ENCODE data around the gene CC2D2A.
"Not testable (repeated sequence)": the region's sequence is repeated elsewhere in the genome, so short reads cannot be mapped to it uniquely, and the experiment has no call there.

Gene CC2D2A

DNA sequence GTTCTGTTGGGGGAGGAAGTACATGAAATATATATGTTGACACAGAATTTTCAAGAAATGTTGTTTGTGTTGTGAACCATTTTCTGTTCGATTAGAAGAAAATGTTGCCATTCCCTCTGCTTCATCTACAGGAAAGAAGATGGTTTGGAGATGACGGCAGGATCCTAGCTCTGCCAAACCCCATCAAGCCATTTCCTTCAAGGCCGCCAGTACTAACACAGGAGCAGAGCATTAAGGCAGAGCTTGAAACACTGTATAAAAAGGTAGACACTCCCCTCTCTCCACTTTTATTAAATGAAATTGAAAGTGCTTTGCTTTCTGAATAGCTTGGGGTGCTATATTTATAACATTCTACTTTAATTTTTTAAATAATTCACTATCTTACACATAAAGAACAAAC, 46.8 kb downstream of the CC2D2A start:
- no peak for DNase-seq (ENCODE audit: low spot score)

DNA sequence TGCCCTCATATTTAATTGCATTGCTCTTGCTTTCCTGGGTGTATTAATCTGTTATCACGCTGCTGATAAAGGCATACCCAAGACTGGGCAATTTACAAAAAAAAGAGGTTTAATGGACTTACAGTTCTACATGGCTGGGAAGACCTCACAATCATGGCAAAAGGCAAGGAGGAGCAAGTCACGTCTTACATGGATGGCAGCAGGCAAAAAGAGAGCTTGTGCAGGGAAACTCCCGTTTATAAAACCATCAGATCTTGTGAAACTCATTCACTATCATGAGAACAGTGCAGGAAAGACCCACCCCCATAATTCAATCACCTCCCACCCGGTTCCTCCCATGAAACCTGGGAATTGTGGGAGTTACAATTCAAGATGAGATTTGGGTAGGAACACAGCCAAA, 48.0 kb downstream of the CC2D2A start:
- DNase-seq (ENCODE audit: low spot score): not testable (repeated sequence)

- DNase-seq (ENCODE audit: low spot score): no peak
Measured at GRCh38 chr4:15521442-15522039, 51.9 kb downstream of the CC2D2A start.

DNA sequence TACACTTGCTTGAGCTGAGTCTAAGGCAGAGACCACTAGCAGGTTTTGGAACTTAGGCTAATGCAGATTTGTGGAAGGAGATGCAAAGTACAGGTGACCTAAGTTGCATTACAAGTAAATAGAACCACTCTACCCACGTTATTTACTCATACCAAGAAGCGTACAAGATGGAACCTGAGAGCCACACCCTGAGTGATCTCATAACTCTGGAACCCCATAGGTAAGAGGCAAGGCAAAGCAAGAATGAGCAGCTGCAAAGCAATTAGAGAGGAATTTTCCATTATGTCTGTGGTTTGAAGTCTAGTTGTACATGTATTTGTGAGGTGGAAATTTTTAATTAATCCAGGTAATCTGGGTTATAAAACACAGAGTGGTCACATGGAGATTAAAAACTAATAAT, 55.4 kb downstream of the CC2D2A start:
- no peak for DNase-seq (ENCODE audit: low spot score)

GRCh38 chr4:15526924-15527592, 57.4 kb downstream of the CC2D2A start:
- DNase-seq (ENCODE audit: low spot score): no peak

DNA sequence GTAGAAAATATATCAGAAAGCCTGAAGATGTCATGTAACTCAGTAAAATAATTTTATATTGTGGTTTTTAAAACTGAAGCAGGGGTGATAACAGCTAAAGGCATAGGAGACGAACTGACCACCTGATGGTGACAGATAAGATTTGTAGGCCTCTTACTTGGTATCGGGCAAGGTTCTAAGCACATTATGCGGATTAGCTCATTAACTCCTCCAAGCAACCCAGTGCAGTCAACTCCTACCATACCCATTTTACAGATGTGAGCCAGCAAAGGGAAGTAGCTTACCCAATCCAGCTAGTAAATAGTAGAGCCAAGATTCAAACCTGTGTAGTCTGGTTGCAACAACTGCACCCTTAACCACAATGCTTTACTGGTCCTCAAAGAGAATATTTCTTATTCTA, 62.1 kb downstream of the CC2D2A start:
- DNase-seq (ENCODE audit: low spot score): no peak

DNA sequence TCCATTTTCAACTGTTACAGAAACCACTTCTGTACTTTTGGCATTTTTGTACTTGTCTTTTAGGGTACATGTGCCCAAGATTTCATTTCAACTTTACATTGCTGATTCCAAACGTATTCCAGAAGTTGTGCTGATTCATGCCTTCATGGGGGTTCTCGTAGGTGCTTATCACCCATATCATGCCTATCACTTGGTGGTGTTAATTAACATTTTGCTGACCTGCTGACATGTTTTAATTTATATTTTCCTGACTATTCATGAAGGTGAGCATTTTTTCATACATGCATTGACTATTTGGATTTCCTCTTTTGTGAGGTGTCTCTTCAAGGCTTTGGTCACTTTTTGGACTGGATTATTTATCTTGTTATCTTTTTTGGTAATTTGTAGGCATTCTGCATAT, 64.1 kb downstream of the CC2D2A start:
- DNase-seq (ENCODE audit: low spot score): no peak

- no peak for DNase-seq (ENCODE audit: low spot score)
Measured at GRCh38 chr4:15535599-15535998, 65.9 kb downstream of the CC2D2A start.

GRCh38 chr4:15536552-15537499, 67.1 kb downstream of the CC2D2A start:
- DNase-seq (ENCODE audit: low spot score): no peak

DNA sequence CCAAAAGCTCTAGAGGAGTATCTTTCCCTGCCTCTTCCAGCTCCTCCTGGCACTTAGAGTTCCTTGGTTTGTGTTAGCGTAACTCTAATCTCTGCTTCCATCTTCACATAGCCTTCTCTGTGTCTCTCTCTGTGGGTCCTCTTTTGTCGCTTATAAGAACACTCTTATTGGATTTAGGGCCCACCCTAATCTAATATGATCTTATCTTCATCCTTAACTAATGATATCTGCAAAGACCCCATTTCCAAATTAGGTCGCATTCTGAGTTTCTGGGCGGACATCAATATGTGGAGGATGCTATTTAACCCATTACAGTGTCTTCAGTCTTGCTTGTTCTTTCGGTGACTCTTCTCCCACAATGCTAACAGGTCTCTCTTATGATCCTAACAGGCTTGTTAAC, 72.3 kb downstream of the CC2D2A start:
- DNase-seq (ENCODE audit: low spot score): no peak

GRCh38 chr4:15542760-15543159, 73.1 kb downstream of the CC2D2A start:
- no peak for DNase-seq (ENCODE audit: low spot score)

GRCh38 chr4:15543537-15544247, 74.0 kb downstream of the CC2D2A start:
- DNase-seq (ENCODE audit: low spot score): no peak

GRCh38 chr4:15544248-15544729, 74.6 kb downstream of the CC2D2A start:
- no peak for DNase-seq (ENCODE audit: low spot score)

DNA sequence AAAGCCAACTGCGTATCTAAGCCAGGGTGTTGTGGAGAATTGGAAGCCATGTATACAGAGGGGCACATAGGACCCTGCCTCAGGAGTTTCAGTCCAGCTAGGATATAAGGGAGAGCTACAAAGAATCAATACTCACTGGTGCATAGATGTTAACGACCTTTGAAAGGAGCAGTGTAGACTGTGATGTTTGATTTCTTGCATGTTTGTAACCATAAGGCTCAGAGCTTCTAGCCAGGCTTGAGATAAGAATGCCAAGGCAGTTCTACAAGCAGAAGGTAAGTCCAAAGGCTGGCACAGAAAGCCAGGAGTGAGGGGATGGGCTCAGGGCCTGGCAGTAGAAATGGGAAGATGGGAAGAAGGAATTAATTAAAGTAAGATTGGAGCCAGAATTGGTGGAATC, 75.7 kb downstream of the CC2D2A start:
- DNase-seq (ENCODE audit: low spot score): no peak

- no peak for DNase-seq (ENCODE audit: low spot score)
Measured at GRCh38 chr4:15547392-15547791, 77.7 kb downstream of the CC2D2A start.

DNA sequence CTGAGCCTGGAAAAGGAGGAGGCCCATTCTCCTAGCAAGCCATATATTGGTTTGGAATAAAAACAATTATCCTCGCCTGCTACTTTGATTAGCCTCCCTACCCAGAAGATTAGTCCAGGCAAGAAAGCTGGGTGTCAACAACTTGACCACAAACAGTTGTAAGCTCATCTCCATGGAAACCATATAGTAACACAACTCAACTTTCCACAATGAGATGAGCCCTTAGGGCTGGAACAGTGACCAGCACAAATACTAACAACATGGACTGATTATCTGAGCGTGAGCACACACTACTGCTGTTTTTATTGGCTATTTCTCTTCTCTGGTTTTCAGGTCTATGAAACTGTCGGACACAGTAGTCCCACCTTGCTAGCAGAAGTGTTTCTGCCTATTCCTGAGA, 80.8 kb downstream of the CC2D2A start:
- no peak for DNase-seq (ENCODE audit: low spot score)

DNA sequence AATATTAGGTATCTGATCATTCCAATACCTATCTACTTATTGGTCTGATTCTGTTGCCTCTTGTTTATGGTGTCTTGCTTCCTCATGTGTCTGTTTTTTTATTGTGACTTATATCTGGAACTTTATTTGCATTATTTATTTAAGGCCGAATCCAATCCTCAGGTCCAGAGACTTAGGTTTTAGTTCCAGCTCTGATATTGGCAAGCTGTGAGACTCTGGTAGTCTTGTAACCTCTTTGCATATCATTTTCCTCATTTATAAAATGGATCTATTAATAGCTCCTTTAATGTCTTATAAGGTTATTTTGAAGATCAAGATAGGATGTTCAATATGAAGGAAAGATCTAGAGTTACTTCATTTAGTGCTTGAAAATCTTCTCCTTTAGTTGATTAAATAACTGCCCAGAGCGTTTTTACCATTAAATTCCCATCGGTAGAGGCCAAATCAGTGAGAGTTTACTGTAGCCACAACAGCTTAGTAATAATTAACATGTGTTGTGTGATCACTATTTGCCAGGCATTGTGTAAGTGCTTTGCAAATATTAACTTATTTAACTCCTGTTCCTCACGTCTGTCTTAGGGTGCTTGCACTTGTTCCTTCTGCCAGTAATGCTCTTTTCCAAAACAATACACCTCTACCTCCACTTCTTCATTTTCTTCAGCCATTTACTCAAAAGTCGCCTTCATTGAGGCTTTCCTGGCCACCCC, 82.2 kb downstream of the CC2D2A start:
- DNase-seq (ENCODE audit: low spot score): no peak

GRCh38 chr4:15552557-15553362, 83.1 kb downstream of the CC2D2A start:
- no peak for DNase-seq (ENCODE audit: low spot score)

DNA sequence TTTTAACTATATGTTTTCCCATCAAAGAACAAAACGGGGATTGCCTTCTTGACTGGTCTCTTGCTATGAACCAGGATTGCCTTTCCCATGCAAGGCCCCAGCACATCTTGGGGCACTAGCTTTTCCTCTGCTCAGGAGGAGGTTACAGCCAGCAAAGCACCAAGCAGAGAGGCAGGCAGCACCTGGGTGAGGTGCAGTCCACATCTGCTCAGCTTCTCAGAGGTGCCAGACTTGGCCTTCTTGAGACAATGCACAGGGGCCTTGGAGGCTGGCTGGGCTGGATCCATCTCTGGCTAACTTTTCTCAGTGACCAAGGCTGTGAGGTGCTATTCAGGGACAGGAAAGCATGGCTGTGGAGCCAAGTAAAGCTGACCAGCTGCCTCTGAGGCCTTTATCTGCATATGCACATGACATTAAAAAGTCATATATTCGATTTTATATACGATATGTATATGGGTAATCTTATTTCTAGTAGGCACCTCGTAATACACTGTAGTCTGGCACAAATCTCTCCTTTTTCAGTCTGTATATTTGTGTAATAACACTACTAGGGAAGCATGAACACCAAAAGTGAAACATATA, 86.9 kb downstream of the CC2D2A start:
- no peak for DNase-seq (ENCODE audit: low spot score)

All from putamen (tissue), 1 donor.